IPS-NIHi7 (cell line): ENCODE results near the gene TBC1D5.
"Not testable (repeated sequence)": the region's sequence is repeated elsewhere in the genome, so short reads cannot be mapped to it uniquely, and the experiment has no call there.

Experiments
- DNase-seq: peaks from one replicate; pipeline ENCODE4 v3.0.0; 2012; ENCODE audit warnings: mixed read lengths; ENCODE audit errors: extremely low spot score

The TBC1D5 gene

GRCh38 chr3:17551333-17551732, 191.1 kb downstream of the TBC1D5 start:
- no peak for DNase-seq

- no peak for DNase-seq
Observed at GRCh38 chr3:17550624-17551023, 191.8 kb downstream of the TBC1D5 start.

GRCh38 chr3:17546500-17547255, 195.8 kb downstream of the TBC1D5 start:
- no peak for DNase-seq

- no peak for DNase-seq
Observed at GRCh38 chr3:17544632-17545031, 197.8 kb downstream of the TBC1D5 start.

- no peak for DNase-seq
Observed at GRCh38 chr3:17542591-17542990, 199.8 kb downstream of the TBC1D5 start.

DNA sequence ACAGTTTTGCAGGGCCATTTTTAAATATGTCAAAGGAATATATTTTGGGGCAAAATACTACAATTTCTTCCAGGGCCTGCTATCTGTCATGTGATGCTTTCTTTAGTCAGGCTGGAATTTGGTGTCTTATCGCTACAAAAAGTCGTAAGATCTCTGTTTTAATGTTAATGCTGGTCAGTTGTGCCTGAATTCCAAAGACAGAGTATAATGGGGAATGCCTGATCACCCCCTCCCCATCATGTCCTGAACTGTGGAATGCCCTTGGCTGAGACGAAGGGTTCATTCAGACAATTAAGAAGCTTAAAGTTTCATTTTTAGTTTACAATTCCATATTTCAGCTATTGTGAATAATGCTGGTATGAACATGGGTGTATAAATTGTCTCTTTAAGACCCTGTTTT, 203.0 kb downstream of the TBC1D5 start:
- DNase-seq, result no peak

DNA sequence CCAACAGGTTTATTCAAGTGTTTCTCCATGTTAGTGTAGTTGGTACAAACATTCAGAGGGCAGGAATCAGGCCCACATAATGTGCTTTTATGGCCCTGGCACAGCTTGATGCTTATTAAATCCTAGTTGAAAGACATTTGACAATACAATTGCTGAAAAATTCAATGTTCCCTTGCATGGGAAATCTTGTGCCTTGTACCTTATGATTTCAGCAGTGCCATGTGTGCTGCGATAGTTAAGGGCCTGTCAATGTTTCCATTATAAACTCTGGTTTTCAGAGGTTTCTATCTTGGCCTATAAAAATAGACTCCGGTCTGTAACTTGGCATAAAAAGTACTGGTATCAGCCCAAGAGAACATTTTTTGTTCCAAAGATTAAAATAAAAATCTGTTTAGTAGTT, 207.2 kb downstream of the TBC1D5 start:
- no peak for DNase-seq

DNA sequence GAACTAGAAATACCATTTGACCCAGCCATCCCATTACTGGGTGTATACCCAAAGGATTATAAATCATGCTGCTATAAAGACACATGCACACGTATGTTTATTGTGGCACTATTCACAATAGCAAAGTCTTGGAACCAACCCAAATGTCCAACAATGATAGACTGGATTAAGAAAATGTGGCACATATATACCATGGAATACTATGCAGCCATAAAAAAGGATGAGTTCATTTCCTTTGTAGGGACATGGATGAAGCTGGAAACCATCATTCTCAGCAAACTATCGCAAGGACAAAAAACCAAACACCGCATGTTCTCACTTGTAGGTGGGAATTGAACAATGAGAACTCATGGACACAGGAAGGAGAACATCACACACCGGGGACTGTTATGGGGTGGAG, 210.0 kb downstream of the TBC1D5 start:
- DNase-seq, result not testable (repeated sequence)

DNA sequence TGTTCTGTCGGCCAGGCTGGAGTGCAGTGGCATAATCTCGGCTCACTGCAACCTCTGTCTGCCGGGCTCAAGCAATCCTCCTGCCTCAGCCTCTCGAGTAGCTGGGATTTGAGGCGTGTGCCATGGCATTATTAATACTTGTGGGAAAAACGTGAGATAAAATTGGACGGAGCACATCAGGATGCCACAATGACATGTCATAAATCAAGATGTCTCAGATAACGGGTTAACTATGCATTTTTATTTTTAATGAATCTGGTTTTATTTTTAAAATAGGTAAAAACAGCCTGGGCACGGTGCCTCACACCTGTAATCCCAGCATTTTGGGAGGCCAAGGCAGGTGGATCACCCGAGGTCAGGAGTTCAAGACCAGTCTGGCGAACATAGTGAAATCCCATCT, 212.8 kb downstream of the TBC1D5 start:
- no peak for DNase-seq

- peak; percentile 11 for DNase-seq
Observed at GRCh38 chr3:17518189-17519059, 224.0 kb downstream of the TBC1D5 start.

GRCh38 chr3:17515445-17516234, 226.8 kb downstream of the TBC1D5 start:
- no peak for DNase-seq

GRCh38 chr3:17514597-17514996, 227.8 kb downstream of the TBC1D5 start:
- DNase-seq, result no peak

DNA sequence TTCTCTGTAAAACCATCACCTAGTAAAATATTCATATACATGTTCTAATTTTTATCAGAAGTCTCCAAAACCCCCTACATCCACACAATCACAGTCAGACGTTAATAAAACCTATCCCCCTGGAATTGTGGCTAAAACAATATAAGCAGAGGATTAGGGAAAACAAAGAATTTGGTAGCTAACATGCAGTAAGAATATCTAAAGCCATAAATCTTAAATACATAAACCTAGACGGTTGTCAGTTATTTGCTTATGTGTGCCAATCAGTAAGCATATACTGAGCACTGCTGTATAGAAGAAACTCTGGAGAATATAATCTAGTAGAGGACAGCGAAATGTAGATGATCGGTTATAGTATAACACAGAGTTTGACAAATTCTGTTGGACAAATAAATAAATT, 232.2 kb downstream of the TBC1D5 start:
- DNase-seq, result no peak

DNA sequence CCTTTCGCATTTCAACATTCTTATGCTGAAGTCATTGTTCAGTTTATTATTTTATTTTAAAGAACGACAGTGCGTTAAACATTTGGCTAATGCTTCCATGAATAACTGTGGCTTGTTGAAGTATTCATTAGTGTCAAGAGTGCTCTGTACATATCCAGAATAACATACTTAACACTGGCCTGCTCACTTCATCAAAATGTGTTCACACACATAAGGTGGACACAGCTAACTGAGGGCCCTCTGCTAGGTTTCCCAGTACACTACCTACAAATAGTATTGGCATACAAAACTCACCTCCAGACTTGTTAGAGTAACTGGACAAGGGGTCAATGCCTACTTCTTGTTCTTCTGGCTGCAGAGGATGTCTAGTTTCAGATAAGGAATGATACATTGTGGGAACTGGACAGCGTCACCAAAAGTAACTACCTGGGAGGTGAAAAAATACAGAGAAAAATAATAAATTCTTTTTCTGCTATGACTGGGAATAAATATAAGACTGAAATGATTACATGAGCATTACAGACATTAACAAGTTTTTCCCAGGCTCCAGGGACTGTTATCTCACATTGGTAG, 234.2 kb downstream of the TBC1D5 start:
- DNase-seq, result no peak

DNA sequence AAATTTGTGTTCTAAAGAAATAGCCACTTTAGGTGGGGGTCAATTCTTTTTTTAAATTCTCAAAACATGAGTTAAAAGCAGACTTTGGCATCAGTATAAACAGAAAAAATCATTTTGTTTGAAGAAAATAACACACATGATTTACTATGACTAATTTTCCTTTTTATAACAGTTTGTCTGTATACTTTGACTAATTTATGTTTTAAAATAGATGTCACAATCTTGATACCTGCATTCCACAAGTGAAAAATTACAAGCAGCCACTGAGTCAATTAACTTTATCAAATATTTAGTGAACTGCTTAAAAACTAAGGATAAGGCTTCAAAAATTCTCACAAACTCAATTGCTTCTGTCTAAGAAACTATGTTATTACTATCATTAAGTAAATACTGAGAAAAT, 235.0 kb downstream of the TBC1D5 start:
- DNase-seq, result no peak

GRCh38 chr3:17505856-17506255, 236.6 kb downstream of the TBC1D5 start:
- DNase-seq, result no peak

DNA sequence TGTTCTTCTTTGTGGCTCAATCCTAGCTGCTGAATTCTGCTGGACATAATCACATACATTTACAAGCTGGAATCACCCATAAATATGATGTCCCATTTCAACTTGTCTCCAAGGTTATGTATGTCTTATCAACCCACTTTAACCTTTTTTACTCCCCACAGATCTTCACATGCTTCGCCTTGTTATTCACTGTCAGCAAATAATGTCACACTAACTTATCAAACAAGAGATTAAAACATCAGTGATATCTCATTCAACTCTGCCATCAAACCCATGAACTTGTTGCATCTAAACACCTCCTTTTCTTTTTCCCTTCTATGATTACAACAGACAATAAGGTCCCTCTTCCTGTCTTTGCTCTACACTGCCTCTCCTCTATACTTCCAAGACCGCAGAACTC, 240.7 kb downstream of the TBC1D5 start:
- no peak for DNase-seq

DNA sequence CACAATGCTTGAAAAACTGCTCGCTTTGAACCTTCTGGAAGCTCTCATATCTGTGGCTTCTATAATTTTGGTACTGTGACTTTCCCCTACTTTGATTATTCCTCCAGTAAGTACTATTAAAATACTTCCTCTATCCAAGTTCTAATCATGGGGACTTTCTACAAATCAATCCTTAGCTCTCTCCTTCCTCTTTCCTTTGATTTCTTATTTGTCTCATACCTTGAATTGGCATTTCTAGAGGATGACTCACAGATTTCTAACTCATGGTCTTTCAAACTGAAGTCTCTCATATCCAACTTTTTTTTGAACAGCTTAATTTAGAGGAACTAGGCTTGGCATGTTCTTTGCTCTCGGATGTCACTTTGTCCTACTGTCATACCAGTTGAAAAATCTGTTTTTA, 241.8 kb downstream of the TBC1D5 start:
- DNase-seq, result no peak

GRCh38 chr3:17494117-17494809, 248.2 kb downstream of the TBC1D5 start:
- peak; percentile 44 for DNase-seq

DNA sequence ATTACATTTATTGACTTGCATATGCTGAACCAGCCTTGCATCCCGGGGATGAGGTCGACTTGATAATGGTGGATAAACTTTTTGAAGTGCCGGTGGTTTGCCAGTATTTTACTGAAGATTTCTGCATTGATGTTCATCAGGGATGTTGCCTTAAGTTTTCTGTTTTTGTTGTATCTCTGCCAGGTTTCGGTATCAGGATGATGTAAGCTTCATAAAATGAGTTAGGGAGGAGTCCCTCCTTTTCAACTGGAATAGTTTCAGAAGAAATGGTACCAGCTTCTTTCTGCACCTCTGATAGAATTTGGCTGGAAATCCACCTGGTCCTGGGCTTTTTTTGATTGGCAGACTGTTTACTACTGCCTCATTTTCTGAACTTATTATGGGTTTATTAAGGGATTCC, 250.8 kb downstream of the TBC1D5 start:
- DNase-seq, result no peak

DNA sequence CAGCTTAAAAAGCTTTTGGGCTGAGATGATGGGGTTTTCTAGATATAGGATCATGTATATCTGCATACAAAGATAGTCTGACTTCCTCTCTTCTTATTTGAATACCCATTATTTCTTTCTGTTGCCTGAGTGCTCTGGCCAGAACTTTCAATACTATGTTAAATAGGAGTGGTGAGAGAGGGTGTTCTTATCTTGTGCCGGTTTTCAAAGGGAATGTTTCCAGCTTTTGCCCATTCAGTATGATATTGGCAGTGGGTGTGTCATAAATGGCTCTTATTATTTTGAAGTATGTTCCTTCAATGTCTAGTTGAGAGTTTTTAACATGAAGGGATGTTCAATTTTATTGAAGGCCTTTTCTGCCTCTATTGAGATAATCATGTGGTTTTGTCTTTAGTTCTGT, 251.2 kb downstream of the TBC1D5 start:
- not testable (repeated sequence) for DNase-seq
